ENCODE data around the gene NXN. TPM values are rescaled to one million over a fixed set of nuclear protein-coding genes. Genes with fewer than 3 reads are reported as not detected.
"Not testable (repeated sequence)": the region's sequence is repeated elsewhere in the genome, so short reads cannot be mapped to it uniquely, and the experiment has no call there.

The NXN gene
- total RNA-seq, 2 experiments from 2014 or later, result 0.22 to 0.65 TPM

GRCh38 chr17:927611-928461 is 51.7 kb downstream of the NXN start:
- Mint-ChIP-seq H3K36me3 (ENCODE audit: low read depth) (no peaks in the 10 kb centered on the region), H3K4me3 (no peak overlapping the region), H3K9me3 (no peaks in the 10 kb centered on the region), H3K4me1 (no peaks in the 10 kb centered on the region), H3K27ac (no peak overlapping the region), H3K27me3 (peaks cover 2% of the 10 kb centered on the region)
- ChIA-PET CTCF (interaction anchor here (0.7 to 1.3 kb wide), 2 partner anchors 39 to 265 kb away, joined by 3 read pairs; no protein-coding TSS in a partner anchor), POLR2A (no interaction called here)
- DNase-seq, result no peak

GRCh38 chr17:925817-926216 is 53.8 kb downstream of the NXN start:
- Mint-ChIP-seq H3K4me1 (no peaks in the 10 kb centered on the region), H3K27ac (no peak overlapping the region), H3K36me3 (ENCODE audit: low read depth) (no peaks in the 10 kb centered on the region), H3K27me3 (peaks cover 2% of the 10 kb centered on the region), H3K4me3 (no peak overlapping the region), H3K9me3 (no peaks in the 10 kb centered on the region)
- POLR2A ChIA-PET, result no interaction called here
- no peak for DNase-seq
- CTCF ChIA-PET, result no interaction called here

DNA sequence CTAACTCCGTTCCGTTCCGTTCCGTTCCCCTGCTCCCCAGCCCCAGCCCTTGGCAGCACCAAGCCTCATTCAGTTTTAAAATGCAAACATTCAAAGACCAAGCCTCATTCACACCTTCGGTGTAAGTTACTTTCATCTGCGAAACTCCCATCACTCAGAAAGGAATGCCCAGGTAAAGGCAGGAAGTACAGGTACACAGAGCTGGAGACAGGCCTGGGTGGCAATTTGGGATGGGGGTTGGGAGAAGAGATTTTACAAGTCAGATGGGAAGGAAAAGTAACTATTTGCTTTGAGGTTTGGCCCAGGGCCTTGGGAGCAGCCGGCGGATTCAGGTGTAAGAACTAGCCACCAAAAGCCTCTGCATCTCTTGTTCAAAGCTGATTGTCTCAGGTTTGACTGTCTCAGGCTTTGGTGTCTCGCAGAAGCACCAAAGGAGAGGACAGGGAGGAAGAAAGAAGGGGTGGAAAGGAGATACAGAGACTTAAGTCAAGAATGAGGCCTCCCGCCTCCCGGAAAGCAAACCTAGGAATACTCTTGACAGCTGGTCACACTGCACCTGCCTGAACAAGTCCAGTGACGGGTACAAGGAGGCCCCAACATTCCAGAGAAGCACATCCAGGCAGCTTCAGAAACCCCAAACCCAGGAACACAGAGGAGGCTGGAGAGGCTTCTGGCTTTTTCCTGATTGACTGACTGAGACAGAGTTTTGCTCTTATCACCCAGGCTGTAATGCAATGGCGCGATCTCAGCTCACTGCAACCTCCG is 54.7 kb downstream of the NXN start:
- CTCF ChIA-PET, result no interaction called here
- Mint-ChIP-seq H3K27ac (no peak overlapping the region), H3K4me1 (no peaks in the 10 kb centered on the region), H3K9me3 (no peaks in the 10 kb centered on the region), H3K36me3 (ENCODE audit: low read depth) (no peaks in the 10 kb centered on the region), H3K27me3 (peaks cover 2% of the 10 kb centered on the region), H3K4me3 (no peak overlapping the region)
- POLR2A ChIA-PET, result no interaction called here
- no peak for DNase-seq

DNA sequence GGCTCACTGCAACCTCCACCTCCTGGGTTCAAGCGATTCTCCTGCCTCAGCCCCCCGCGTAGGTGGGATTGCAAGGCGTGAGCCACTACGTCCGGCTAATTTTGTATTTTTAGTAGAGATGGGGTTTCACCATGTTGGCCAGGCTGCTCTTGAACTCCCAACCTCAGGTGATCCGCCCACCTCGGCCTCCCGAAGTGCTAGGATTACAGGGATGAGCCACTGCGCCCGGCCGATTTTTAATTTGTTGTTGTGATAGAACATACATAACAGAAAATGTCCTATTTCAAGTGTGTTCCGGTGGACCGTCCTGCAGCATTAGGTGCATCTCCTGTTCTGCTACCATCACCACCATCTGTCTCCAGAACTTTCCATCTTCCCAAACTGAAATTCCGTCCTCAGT is 55.3 kb downstream of the NXN start:
- POLR2A ChIA-PET; H3K4me3 Mint-ChIP-seq; H3K4me1 Mint-ChIP-seq; CTCF ChIA-PET; H3K27ac Mint-ChIP-seq; H3K36me3 Mint-ChIP-seq (ENCODE audit: low read depth); DNase-seq; H3K9me3 Mint-ChIP-seq; H3K27me3 Mint-ChIP-seq: not testable (repeated sequence)

DNA sequence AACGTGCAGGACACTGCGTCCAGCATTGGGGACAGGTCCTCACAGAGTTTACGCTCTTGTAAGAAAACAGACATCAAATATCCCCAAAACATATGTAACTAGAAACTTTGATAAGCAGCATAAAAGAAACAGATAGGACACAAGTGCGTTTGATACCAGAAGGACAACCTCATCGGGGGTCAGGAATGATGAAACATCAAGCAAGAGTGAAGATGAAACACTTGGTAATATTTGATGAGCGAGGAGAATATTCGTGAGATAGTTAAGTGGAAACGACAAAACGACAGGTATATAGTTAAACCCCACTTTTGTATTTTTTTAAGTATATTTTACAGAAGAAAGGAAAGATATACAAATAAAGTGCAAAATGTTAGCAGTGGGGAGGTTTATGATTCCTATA is 55.9 kb downstream of the NXN start:
- ChIA-PET CTCF (no interaction called here), POLR2A (no interaction called here)
- Mint-ChIP-seq H3K27me3 (peaks cover 2% of the 10 kb centered on the region), H3K4me3 (no peak overlapping the region), H3K36me3 (ENCODE audit: low read depth) (no peaks in the 10 kb centered on the region), H3K4me1 (no peaks in the 10 kb centered on the region), H3K9me3 (no peaks in the 10 kb centered on the region), H3K27ac (no peak overlapping the region)
- DNase-seq, result no peak

- CTCF ChIA-PET, result no interaction called here
- H3K4me3 Mint-ChIP-seq, result no peak overlapping the region
These were observed 58.4 kb downstream of the NXN start for GRCh38 chr17:921161-921560.

DNA sequence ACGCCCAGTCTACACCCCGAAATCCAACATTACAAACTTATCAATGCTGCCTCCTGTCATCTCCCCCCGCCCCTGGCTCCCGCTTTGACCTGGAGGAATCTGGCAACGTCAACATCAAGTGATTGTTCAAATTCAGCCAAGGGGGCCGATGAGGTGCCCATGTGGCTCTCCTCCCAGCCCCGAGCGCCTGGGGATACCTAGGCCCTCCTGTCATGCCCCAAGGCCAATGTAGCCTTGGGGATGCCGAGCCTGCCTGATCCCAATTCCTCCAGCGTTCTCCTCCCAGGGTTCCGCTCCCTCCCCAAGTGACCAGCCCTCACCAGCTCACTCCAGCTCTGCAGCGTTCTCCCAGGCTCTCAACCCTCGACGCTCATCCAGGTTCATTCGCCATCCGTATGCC is 59.4 kb downstream of the NXN start:
- no peaks in the 10 kb centered on the region for H3K9me3 Mint-ChIP-seq
- CTCF ChIA-PET, result no interaction called here
- H3K27ac Mint-ChIP-seq, result no peak overlapping the region
- no peak for DNase-seq
- no peaks in the 10 kb centered on the region for H3K4me1 Mint-ChIP-seq
- POLR2A ChIA-PET, result no interaction called here
- no peak overlapping the region for H3K4me3 Mint-ChIP-seq
- H3K36me3 Mint-ChIP-seq (ENCODE audit: low read depth), result no peaks in the 10 kb centered on the region
- peaks cover 2% of the 10 kb centered on the region for H3K27me3 Mint-ChIP-seq

More at GRCh38 chr17:921161-921560, 58.4 kb downstream of the NXN start:
- H3K27me3 Mint-ChIP-seq, result peaks cover 2% of the 10 kb centered on the region
- no peak overlapping the region for H3K27ac Mint-ChIP-seq
- H3K36me3 Mint-ChIP-seq (ENCODE audit: low read depth), result no peaks in the 10 kb centered on the region
- no peaks in the 10 kb centered on the region for H3K9me3 Mint-ChIP-seq
- H3K4me1 Mint-ChIP-seq, result no peaks in the 10 kb centered on the region
- POLR2A ChIA-PET, result no interaction called here
- DNase-seq, result no peak

DNA sequence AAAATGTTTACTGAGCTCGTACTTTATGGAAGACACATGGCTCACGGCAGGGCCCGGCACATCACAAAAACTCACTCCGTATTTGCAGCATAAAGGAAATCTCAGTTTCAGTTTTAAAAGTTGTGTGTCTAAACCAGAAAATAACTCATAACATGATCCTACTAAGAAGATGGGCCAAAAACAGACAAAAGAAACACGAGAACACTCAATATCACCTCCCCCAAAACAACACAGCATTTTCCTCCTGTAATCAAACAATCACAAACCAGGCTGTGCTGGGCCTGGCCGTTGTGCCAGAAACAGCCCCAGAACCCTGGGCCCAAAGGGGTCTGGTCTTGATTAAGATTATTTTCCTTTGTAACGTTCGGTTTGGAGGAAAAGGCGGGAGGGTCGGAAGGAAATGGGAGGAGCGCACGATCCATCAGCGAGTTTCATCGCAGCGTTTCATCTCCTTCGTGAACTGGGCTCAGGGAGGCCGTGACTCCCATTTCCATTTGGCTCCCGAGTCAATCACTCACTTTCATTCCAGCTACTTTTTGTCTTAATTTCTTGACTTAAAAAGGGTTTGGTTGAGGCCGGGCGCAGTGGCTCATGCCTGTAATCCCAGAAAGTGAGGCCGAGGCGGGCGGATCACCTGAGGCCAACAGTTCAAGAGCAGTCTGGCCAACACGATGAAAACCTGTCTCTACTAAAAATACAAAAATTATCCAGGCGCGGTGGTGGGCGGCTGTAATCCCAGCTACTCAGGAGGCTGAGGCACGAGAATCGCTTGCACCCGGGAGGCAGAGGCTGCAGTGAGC is 61.4 kb downstream of the NXN start:
- Mint-ChIP-seq H3K27me3 (no peaks in the 10 kb centered on the region), H3K4me3 (no peak overlapping the region), H3K9me3 (no peaks in the 10 kb centered on the region), H3K4me1 (no peaks in the 10 kb centered on the region), H3K36me3 (ENCODE audit: low read depth) (no peaks in the 10 kb centered on the region), H3K27ac (no peak overlapping the region)
- CTCF ChIA-PET, result no interaction called here
- DNase-seq, result no peak
- POLR2A ChIA-PET, result no interaction called here

DNA sequence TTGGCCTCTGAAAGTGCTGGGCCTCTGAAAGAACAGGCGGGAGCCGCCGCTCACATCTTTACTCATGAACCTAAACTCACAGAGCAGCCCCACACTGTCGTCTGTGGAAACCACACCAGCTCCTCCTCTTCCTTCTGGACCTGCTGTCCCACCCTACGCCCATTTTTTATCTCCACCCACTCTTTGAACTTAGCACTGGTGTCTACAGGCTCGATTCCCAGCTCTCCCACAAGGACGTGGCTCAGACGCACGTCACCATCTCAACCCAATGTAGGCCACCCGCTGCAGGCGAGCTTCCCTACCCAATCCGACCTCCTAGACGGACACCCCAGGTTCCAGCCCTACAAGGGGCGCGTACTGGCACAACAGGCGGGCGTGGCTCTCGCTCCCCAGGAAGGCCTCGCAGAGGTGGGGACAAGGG is 62.2 kb downstream of the NXN start:
- H3K4me3 Mint-ChIP-seq, result no peak overlapping the region
- no peak overlapping the region for H3K27ac Mint-ChIP-seq
- DNase-seq, result no peak
- H3K4me1 Mint-ChIP-seq, result no peaks in the 10 kb centered on the region
- CTCF ChIA-PET, result interaction anchor here (1.1 kb wide), 1 partner anchor 59 kb away, joined by 4 read pairs; no protein-coding TSS in a partner anchor
- no peaks in the 10 kb centered on the region for H3K9me3 Mint-ChIP-seq
- H3K36me3 Mint-ChIP-seq (ENCODE audit: low read depth), result no peaks in the 10 kb centered on the region
- no peaks in the 10 kb centered on the region for H3K27me3 Mint-ChIP-seq
- POLR2A ChIA-PET, result interaction anchor here (0.6 kb wide), 1 partner anchor 17 kb away, joined by 3 read pairs; no protein-coding TSS in a partner anchor

DNA sequence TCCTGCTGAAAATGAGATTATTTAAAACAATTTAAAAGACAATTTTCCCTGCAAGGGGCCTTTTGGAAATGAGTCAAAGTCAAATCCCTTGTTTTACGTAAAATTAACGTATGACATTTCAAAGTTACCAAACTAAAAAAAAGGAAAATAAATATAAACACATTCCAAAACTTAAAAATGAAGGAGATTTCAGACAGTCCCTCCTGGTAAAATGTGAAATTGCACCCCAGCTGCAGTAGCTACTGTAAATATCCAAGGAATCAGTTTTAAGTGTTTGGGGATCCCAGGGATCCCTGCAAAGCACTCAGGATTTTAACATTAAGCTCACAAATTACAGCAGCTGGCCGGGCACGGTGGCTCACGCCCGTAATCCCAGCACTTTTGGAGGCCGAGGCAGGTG is 63.3 kb downstream of the NXN start:
- H3K9me3 Mint-ChIP-seq, result no peaks in the 10 kb centered on the region
- H3K36me3 Mint-ChIP-seq (ENCODE audit: low read depth), result no peaks in the 10 kb centered on the region
- no peak overlapping the region for H3K4me3 Mint-ChIP-seq
- ChIA-PET CTCF (interaction anchor here (0.7 kb wide), 1 partner anchor 13 kb away, joined by 4 read pairs; no protein-coding TSS in a partner anchor), POLR2A (no interaction called here)
- H3K4me1 Mint-ChIP-seq, result no peaks in the 10 kb centered on the region
- H3K27ac Mint-ChIP-seq, result no peak overlapping the region
- H3K27me3 Mint-ChIP-seq, result no peaks in the 10 kb centered on the region
- no peak for DNase-seq

DNA sequence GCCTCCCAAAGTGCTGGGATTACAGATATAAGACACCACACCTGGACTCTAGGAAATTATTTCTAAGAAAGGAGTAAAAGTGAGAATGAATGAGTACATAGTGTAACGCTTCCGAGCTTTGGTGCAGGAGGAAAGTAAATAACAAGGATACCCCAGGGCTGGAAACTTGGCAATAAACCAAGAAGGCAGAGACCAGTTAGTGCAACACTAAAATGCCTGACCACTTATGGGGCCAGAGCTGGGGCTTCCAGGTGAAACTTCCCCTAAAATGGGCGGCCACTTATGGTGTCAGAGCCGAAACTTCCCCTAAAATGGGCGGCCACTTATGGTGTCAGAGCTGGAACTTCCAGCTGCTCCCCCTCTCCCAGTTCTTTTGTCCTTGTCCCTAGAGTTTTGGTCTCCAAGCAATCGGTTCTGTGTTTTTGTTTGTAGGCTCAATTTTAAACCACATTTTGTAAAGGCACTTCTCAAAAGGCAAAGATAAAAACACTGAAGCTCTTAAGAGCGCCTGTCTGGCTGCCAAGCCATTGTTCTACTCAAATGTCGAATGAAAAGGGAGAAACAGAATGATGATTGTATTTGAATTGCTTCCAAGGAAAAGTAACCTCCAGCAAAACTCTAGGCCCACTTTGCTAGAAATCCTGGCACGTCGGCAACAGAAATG is 63.9 kb downstream of the NXN start:
- no peaks in the 10 kb centered on the region for H3K36me3 Mint-ChIP-seq (ENCODE audit: low read depth)
- POLR2A ChIA-PET, result no interaction called here
- CTCF ChIA-PET, result interaction anchor here (0.8 kb wide), 1 partner anchor 36 kb away, joined by 3 read pairs; no protein-coding TSS in a partner anchor
- no peak overlapping the region for H3K27ac Mint-ChIP-seq
- DNase-seq, result no peak
- H3K27me3 Mint-ChIP-seq, result peaks cover under 1% of the 10 kb centered on the region
- H3K4me1 Mint-ChIP-seq, result no peaks in the 10 kb centered on the region
- no peak overlapping the region for H3K4me3 Mint-ChIP-seq
- H3K9me3 Mint-ChIP-seq, result no peaks in the 10 kb centered on the region

GRCh38 chr17:914561-914960 is 65.0 kb downstream of the NXN start:
- Mint-ChIP-seq H3K4me3 (no peak overlapping the region), H3K27ac (no peak overlapping the region)
- CTCF ChIA-PET, result no interaction called here

More at GRCh38 chr17:914561-914960, 65.0 kb downstream of the NXN start:
- POLR2A ChIA-PET, result no interaction called here
- no peaks in the 10 kb centered on the region for H3K4me1 Mint-ChIP-seq
- no peak for DNase-seq
- H3K9me3 Mint-ChIP-seq, result no peaks in the 10 kb centered on the region
- no peaks in the 10 kb centered on the region for H3K36me3 Mint-ChIP-seq (ENCODE audit: low read depth)
- peaks cover 3% of the 10 kb centered on the region for H3K27me3 Mint-ChIP-seq

All from activated CD4-positive, alpha-beta T cell treated with anti-CD3 and anti-CD28 coated beads, Interleukin-2, amount 10 ng/mL, durations not matched to agents 7 days and 5 days (primary cell).